Sigmoid colon (tissue), 4 donors: ENCODE data around the gene TEAD4.

Experiments
- EP300 ChIP-seq, 4 donors: sonication (generic); formaldehyde crosslinking; IDR thresholded peaks; one replicate each; pipeline ENCODE4 v1.6.1; 2017; ENCODE audit warnings: antibody characterized with exemption in 4 of 4
- POLR2A ChIP-seq, 2 donors: fragments of 450-650 bp; IDR thresholded peaks; one replicate each; pipeline ENCODE4 v1.6.1; 2016; ENCODE audit warnings: antibody characterized with exemption in 2 of 2, mild to moderate bottlenecking in 2 of 2, moderate library complexity in 2 of 2
- POLR2AphosphoS5 ChIP-seq, 4 donors: sonication (generic); formaldehyde crosslinking; IDR thresholded peaks; one replicate each; pipeline ENCODE4 v1.6.1; 2017; ENCODE audit warnings: antibody characterized with exemption in 4 of 4
- TF ChIP-seq, protein P1 (sequence below), 4 experiments: fragments of 450-650 bp in 3 of 4; fragments of 200-600 bp in 1 of 4; IDR thresholded peaks; one replicate each; pipeline ENCODE4 v1.5.1; 2016 to 2019; ENCODE audit warnings: antibody characterized with exemption in 4 of 4, mild to moderate bottlenecking in 3 of 4, moderate library complexity in 2 of 4

DNA sequence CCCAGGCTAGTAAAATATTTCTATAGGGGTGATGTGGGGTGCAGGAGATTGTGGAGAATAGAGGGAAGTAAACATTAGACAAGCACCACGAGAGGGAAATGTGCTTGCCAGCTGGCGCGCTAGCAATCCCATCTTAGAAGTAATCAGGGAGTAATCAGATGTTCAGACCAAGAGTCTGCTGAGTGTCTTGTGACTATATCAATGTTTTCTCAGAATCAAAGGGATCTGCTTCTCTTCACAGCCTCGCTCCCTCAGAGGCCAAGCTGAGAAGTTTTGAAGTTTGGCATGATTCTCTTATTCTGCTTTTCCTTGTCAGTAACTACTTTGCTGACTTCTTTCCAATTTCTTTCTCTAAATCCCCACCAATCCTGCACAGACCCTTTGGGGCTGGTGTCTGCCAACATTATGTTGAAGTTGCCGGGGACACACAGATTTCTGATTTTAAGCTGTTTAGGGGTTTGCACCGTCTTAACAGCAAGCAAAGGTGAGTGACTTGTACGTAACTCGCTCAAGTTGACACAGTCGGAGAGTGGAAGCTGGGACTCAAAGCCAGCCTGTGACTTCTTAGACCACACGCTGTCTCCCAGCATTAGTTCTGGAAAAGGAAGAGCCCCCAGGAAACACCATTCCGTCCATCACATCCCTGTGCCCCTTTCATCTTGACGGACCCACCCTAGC lies 96.0 kb downstream of the TEAD4 start:
- TF ChIP-seq, protein P1, sequence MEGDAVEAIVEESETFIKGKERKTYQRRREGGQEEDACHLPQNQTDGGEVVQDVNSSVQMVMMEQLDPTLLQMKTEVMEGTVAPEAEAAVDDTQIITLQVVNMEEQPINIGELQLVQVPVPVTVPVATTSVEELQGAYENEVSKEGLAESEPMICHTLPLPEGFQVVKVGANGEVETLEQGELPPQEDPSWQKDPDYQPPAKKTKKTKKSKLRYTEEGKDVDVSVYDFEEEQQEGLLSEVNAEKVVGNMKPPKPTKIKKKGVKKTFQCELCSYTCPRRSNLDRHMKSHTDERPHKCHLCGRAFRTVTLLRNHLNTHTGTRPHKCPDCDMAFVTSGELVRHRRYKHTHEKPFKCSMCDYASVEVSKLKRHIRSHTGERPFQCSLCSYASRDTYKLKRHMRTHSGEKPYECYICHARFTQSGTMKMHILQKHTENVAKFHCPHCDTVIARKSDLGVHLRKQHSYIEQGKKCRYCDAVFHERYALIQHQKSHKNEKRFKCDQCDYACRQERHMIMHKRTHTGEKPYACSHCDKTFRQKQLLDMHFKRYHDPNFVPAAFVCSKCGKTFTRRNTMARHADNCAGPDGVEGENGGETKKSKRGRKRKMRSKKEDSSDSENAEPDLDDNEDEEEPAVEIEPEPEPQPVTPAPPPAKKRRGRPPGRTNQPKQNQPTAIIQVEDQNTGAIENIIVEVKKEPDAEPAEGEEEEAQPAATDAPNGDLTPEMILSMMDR (IDR thresholded peaks at IDR 0.05): no peak
- TF ChIP-seq POLR2A (IDR thresholded peaks at IDR 0.05) (no peak), POLR2AphosphoS5 (IDR thresholded peaks at IDR 0.05) (peak; percentile 34 to 79 (median 74)), EP300 (IDR thresholded peaks at IDR 0.05) (peak in 1 of 4 donors; percentile 45)
